Measurements from ENCODE around the gene TMEM271.

TMEM271 gene

DNA sequence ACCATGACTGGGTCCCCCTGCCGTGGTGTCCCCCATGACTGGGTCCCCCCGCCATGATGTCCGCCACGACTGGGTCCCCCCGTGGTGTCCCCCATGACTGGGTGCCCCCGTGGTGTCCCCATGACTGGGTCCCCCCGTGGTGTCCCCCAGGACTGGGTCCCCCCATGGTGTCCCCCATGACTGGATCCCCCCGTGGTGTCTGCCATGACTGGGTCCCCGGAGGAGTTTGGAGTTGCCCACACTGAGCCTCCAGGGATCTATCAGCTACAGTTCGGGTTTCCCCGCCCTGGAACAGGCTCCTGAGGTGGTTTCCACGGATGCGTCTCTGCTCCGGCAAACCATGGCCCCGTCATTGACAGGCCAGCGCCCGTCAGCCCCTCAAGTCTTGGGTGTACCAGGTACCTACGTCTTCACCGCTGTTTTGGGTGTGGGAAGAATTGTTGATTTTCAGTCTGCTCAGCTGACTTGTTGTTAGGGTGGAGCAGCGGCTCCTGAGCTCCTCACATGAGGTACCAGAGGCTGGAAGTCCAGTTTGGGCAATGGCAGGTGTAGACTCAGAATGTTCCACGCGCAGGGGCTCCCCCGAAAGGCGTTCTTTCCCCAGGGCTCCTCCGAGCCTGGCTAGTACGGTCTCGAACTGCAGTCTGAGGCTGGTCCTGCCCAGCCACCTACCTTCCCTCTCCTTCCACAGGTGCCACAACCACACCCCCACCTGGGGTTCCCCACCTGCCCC is 41.0 kb upstream of the TMEM271 start:
- DNase-seq (ENCODE audit: low spot score) = no peak
- TF ChIP-seq, protein P1, sequence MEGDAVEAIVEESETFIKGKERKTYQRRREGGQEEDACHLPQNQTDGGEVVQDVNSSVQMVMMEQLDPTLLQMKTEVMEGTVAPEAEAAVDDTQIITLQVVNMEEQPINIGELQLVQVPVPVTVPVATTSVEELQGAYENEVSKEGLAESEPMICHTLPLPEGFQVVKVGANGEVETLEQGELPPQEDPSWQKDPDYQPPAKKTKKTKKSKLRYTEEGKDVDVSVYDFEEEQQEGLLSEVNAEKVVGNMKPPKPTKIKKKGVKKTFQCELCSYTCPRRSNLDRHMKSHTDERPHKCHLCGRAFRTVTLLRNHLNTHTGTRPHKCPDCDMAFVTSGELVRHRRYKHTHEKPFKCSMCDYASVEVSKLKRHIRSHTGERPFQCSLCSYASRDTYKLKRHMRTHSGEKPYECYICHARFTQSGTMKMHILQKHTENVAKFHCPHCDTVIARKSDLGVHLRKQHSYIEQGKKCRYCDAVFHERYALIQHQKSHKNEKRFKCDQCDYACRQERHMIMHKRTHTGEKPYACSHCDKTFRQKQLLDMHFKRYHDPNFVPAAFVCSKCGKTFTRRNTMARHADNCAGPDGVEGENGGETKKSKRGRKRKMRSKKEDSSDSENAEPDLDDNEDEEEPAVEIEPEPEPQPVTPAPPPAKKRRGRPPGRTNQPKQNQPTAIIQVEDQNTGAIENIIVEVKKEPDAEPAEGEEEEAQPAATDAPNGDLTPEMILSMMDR (conservative IDR thresholded peaks at IDR 0.05; ENCODE audit: low read depth) = no peak
- ChIA-PET POLR2A (ENCODE audit: low non-redundant PET) (no interaction called here), CTCF (no interaction called here)
- no peak overlapping the region for H3K27ac ChIP-seq

DNA sequence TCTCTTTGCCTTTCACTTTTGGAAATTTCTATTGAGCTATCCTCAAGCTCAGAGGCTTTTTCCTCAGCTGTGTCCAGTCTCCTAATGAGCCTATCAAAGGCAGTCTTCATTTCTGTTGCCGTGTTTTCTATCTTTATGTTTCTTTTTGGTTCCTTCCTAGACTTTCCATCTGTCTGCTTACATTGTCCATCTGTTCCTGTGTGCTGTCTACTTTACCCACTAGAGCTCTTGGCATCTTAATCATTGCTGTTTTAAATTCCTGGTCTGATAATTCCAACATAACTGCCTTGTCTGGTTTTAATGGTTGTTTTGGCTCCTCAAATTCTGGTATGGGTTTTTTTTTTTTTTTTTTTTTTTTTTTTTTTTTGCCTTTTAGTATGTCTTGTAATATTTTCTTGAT is 40.0 kb upstream of the TMEM271 start:
- no peak for DNase-seq (ENCODE audit: low spot score)
- ChIA-PET POLR2A (ENCODE audit: low non-redundant PET) (no interaction called here), CTCF (interaction anchor here (1.0 kb wide), 1 partner anchor 13 kb away, joined by 4 read pairs; no protein-coding TSS in a partner anchor)
- no peak overlapping the region for H3K27ac ChIP-seq
- TF ChIP-seq, protein P1 (conservative IDR thresholded peaks at IDR 0.05; ENCODE audit: low read depth) = no peak

DNA sequence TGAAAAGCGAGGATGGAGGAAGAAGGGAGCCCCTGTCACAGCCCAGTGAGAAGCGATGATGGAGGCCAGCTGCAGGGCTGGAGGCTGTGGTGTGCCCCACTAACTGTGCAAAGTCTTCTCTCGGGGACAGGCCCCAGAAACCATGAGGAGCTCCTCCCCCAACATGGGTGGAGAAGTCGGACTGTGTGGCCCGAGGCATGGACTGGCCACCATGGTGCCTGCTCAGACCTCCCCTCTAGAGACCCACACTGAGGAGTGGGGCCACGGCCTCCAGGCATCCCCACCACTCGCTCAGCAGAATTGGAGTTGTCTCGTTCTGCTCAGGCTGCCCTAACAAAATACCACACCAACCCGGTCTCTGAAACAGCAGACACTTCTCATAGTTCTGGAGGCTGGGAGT is 37.0 kb upstream of the TMEM271 start:
- ChIA-PET POLR2A (ENCODE audit: low non-redundant PET) (no interaction called here), CTCF (no interaction called here)
- TF ChIP-seq, protein P1 (conservative IDR thresholded peaks at IDR 0.05; ENCODE audit: low read depth) = no peak

DNA sequence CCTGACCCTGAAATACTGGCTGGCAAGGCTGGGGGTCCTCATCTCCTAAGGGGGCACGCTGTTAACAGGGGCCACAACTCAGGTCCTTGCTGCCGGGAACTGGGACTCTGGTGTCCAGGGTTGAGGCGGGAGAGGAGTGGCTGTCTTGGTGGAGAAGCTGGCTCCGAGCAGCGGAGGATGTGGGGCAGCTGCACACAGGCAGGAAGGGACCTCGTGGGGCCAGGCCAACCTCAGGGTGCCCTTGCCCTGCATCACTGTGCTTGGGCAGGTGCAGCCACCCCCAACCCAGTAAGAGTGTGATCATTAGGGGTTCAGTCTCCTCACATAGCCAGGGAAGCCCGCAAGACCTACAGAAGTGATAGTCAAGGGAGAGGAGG is 36.6 kb upstream of the TMEM271 start:
- POLR2A ChIA-PET (ENCODE audit: low non-redundant PET) = no interaction called here
- H3K27ac ChIP-seq = no peak overlapping the region
- DNase-seq (ENCODE audit: low spot score) = no peak
- TF ChIP-seq, protein P1 (conservative IDR thresholded peaks at IDR 0.05; ENCODE audit: low read depth) = no peak
- CTCF ChIA-PET = no interaction called here

More for the DNA sequence above, 37.0 kb upstream of the TMEM271 start:
- no peak overlapping the region for H3K27ac ChIP-seq
- DNase-seq (ENCODE audit: low spot score) = no peak

DNA sequence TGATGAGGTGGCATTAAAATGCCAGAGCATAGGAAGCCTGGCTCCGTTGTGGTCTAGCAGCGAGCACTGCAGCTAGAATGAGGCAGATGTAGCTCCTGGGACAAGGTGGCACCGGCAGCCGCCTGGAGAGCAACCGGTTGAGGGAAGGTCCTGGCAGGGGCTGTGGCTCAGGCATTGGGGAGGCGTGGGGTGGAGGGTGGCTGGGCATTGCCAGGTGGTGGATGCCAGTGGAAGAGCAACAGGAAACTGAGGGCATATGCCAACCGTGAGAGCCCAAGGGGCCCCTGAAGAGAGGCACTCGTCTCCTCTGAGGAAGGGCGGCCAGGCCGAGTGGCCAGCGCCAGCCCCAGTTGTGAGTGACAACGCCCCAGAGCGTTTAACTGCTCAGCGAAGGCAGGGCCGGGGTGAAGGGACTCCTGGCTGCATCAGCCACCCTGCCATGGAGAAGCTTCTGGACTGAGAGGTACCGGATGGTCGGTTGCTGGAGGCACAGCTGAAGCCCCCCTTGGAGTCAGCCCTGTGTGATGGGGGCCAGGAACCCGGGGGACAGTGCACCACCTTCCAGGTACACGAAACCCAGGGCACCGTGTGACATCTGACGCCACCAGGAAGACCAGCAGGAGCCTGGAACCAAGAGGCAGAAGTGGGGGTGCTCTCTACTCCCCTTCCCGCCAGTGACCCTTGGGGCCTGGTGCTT is 36.1 kb upstream of the TMEM271 start:
- POLR2A ChIA-PET (ENCODE audit: low non-redundant PET) = no interaction called here

DNA sequence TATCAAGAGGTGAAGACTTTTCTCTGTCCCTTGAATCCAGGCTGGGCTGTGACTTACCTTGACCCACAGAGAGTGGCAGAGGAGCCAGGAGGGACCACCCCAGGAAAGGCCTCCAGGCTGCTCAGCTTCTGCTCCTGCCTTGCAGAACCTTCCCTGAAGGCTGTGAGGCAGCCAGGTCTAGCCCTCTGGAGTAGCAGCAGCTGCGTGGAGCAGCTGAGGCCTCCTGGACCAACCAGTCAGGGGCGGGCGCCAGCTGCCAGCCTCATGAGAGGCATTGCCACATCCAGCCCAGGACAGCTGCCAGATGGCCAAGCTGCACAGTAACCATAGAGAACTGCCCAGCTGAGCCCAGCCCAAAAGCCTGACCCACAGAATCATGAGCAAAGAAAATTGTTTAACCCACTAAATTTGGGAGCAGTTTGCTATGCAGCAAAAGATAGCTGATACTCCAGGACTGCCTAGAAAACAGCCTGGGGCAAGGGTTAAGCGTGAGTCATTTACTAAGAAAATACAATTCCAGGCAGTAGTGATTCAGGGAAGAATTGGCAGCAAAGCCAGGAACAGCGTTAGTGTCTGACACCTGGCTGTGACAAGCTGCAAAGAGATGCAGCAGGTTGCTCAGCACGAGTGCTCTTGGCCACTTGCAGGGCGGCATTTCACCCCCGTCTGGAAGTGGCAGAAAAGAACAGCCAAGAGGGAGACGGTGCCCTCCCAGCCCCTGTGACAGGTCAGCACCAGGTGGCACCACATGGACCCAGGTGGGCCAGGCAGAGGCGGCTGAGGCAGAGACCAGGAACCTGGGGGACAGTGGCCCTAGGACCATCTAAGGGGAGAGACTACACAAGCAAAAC is 34.5 kb upstream of the TMEM271 start:
- peak overlapping the region; percentile 85 for H3K27ac ChIP-seq
- CTCF ChIA-PET = no interaction called here
- POLR2A ChIA-PET (ENCODE audit: low non-redundant PET) = no interaction called here

More for the DNA sequence above, 36.1 kb upstream of the TMEM271 start:
- CTCF ChIA-PET = interaction anchor here (0.6 kb wide), 1 partner anchor 11 kb away, joined by 4 read pairs; no protein-coding TSS in a partner anchor
- no peak for DNase-seq (ENCODE audit: low spot score)
- H3K27ac ChIP-seq = no peak overlapping the region
- TF ChIP-seq, protein P1 (conservative IDR thresholded peaks at IDR 0.05; ENCODE audit: low read depth) = no peak

More for the DNA sequence above, 34.5 kb upstream of the TMEM271 start:
- peak; percentile 78 for DNase-seq (ENCODE audit: low spot score)
- TF ChIP-seq, protein P1 (conservative IDR thresholded peaks at IDR 0.05; ENCODE audit: low read depth) = no peak

Data from RWPE1 (cell line).